Endothelial cell of umbilical vein (primary cell): ENCODE measurements around the gene PPP2R3B.

Experiments
- EZH2 ChIP-seq: IDR thresholded peaks from 2 replicates; pipeline ENCODE4 v1.6.1; 2012; ENCODE audit warnings: borderline replicate concordance, low read depth, mild to moderate bottlenecking, moderate library complexity, low read length, inconsistent platforms; ENCODE audit not compliant: severe bottlenecking
- POLR2A ChIP-seq: IDR thresholded peaks from 2 replicates; pipeline ENCODE4 v1.6.1; 2012; ENCODE audit warnings: low read depth, mild to moderate bottlenecking, control low read depth, low read length

- no peak for TF ChIP-seq EZH2
- no peak for TF ChIP-seq POLR2A
Observed at GRCh38 chrX:420496-421223, 34.0 kb upstream of the PPP2R3B start.
